Measurements from ENCODE around the gene EVL.

DNA sequence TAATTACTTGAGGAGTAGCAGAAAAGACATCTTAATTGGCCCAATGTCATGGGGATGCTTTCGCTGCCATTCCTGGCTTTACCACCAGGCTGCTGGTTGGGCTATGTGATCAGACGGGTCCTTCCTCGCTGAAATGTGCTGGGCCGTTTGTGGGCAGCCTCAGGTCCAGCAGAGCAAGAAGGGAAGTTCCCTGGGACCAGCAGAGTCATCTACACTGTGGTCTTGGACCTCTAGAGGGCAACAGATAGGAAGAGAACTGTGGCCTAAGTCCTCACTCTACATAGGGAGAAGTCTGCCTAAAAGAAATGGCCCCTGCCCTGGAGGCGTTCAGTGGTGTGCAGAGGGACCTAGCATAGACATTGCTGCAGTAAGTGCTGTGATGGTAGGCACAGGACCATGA lies 10.9 kb downstream of the EVL start:
- TF ChIP-seq, protein P1, sequence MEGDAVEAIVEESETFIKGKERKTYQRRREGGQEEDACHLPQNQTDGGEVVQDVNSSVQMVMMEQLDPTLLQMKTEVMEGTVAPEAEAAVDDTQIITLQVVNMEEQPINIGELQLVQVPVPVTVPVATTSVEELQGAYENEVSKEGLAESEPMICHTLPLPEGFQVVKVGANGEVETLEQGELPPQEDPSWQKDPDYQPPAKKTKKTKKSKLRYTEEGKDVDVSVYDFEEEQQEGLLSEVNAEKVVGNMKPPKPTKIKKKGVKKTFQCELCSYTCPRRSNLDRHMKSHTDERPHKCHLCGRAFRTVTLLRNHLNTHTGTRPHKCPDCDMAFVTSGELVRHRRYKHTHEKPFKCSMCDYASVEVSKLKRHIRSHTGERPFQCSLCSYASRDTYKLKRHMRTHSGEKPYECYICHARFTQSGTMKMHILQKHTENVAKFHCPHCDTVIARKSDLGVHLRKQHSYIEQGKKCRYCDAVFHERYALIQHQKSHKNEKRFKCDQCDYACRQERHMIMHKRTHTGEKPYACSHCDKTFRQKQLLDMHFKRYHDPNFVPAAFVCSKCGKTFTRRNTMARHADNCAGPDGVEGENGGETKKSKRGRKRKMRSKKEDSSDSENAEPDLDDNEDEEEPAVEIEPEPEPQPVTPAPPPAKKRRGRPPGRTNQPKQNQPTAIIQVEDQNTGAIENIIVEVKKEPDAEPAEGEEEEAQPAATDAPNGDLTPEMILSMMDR (conservative IDR thresholded peaks at IDR 0.05): no peak; the same call in 1 of the 2 replicates
- no peak for TF ChIP-seq ZFX (IDR thresholded peaks at IDR 0.05)

All from C4-2B (cell line).